GM23338 (cell line): ENCODE data around the gene ANO7. TPM values are rescaled to one million over a fixed set of nuclear protein-coding genes. Genes with fewer than 3 reads are reported as not detected.

Experiments
- ATAC-seq: fragments of 200-7000 bp; cut with Tn5 transposase; 3 replicates; pipeline ENCODE4 v1.9.1; 2020
- DNase-seq: peaks from one replicate; pipeline ENCODE4 v3.0.0-alpha.2; 2015; ENCODE audit warnings: low spot score
- H2AFZ ChIP-seq: fragments of 200-600 bp; sonication (generic); 2 replicates; pipeline ENCODE4 v1.8.0; 2016; ENCODE audit warnings: antibody characterized with exemption, mild to moderate bottlenecking, moderate library complexity
- H3F3A ChIP-seq: fragments of 200-600 bp; sonication (generic); replicated peaks from 2 replicates; pipeline ENCODE4 v1.8.0; 2017; ENCODE audit warnings: antibody characterized with exemption, mixed run types, low read depth
- H3K27ac ChIP-seq: fragments of 200-600 bp; sonication (generic); 2 replicates; pipeline ENCODE4 v1.6.1; 2016; ENCODE audit warnings: low read depth
- H3K27me3 ChIP-seq: fragments of 200-600 bp; sonication (generic); 2 replicates; pipeline ENCODE4 v1.8.0; 2016; ENCODE audit warnings: mild to moderate bottlenecking, mixed run types, moderate library complexity; ENCODE audit not compliant: insufficient read depth
- H3K36me3 ChIP-seq: fragments of 200-600 bp; sonication (generic); 2 replicates; pipeline ENCODE4 v1.8.0; 2016; ENCODE audit warnings: mild to moderate bottlenecking; ENCODE audit not compliant: insufficient read depth
- H3K4me1 ChIP-seq: fragments of 200-600 bp; sonication (generic); 2 replicates; pipeline ENCODE4 v1.8.0; 2016; ENCODE audit warnings: mild to moderate bottlenecking, moderate library complexity; ENCODE audit not compliant: insufficient read depth
- H3K4me2 ChIP-seq: fragments of 200-600 bp; sonication (generic); 2 replicates; pipeline ENCODE4 v1.7.1; 2017; ENCODE audit warnings: mixed run types
- H3K4me3 ChIP-seq: fragments of 200-600 bp; sonication (generic); 2 replicates; pipeline ENCODE4 v1.6.1; 2016; ENCODE audit warnings: mixed run types
- H3K79me2 ChIP-seq: fragments of 200-600 bp; sonication (generic); replicated peaks from 2 replicates; pipeline ENCODE4 v1.8.0; 2017; ENCODE audit warnings: mild to moderate bottlenecking; ENCODE audit not compliant: insufficient read depth
- H3K9me2 ChIP-seq: fragments of 200-600 bp; sonication (generic); 2 replicates; pipeline ENCODE4 v1.8.0; 2017; ENCODE audit not compliant: insufficient read depth
- H4K20me1 ChIP-seq: fragments of 200-600 bp; sonication (generic); replicated peaks from 2 replicates; pipeline ENCODE4 v1.8.0; 2017; ENCODE audit warnings: mild to moderate bottlenecking; ENCODE audit not compliant: insufficient read depth
- H3K27ac Mint-ChIP-seq: 2 replicates; pipeline ENCODE4 v1.8.0; 2020; ENCODE audit warnings: inconsistent platforms, mild to moderate bottlenecking, moderate library complexity, mixed read lengths
- H3K27me3 Mint-ChIP-seq: 3 replicates; pipeline ENCODE4 v1.8.0; 2022; ENCODE audit warnings: low read depth, mild to moderate bottlenecking, moderate library complexity, mixed read lengths, inconsistent platforms; ENCODE audit not compliant: insufficient read depth, poor library complexity
- H3K36me3 Mint-ChIP-seq: 3 replicates; pipeline ENCODE4 v1.8.0; 2021; ENCODE audit warnings: low read depth, mild to moderate bottlenecking, inconsistent platforms, moderate library complexity, mixed read lengths
- H3K4me1 Mint-ChIP-seq: 3 replicates; pipeline ENCODE4 v1.8.0; 2020; ENCODE audit warnings: mild to moderate bottlenecking, inconsistent platforms, mixed read lengths
- H3K4me3 Mint-ChIP-seq: 3 replicates; pipeline ENCODE4 v1.8.0; 2021; ENCODE audit warnings: moderate library complexity, mild to moderate bottlenecking, inconsistent platforms, mixed read lengths
- H3K9me3 Mint-ChIP-seq: 3 replicates; pipeline ENCODE4 v1.8.0; 2020; ENCODE audit warnings: moderate library complexity, mild to moderate bottlenecking, inconsistent platforms, mixed read lengths
- CREB1 ChIP-seq: fragments of 250-450 bp; sonication (Bioruptor Pico); IDR thresholded peaks from 2 replicates; pipeline ENCODE4 v1.5.0; 2020; ENCODE audit warnings: low read depth, mild to moderate bottlenecking, moderate library complexity
- CTCF ChIP-seq, 2 experiments: fragments of 200-600 bp in 1 of 2; sonication (generic) in 1 of 2; conservative IDR thresholded peaks; 2 replicates each; pipeline versions ENCODE4 v1.5.1 to v1.6.1; 2016 to 2017; ENCODE audit warnings: antibody characterized with exemption in 2 of 2, low read depth in 2 of 2, mild to moderate bottlenecking in 2 of 2, moderate library complexity in 1 of 2
- EZH2 ChIP-seq: fragments of 200-600 bp; sonication (generic); IDR thresholded peaks from one replicate; pipeline ENCODE4 v1.8.0; 2017; ENCODE audit warnings: antibody characterized with exemption, mild to moderate bottlenecking, low read depth; ENCODE audit not compliant: unreplicated experiment
- EZH2phosphoT487 ChIP-seq: fragments of 200-600 bp; sonication (generic); IDR thresholded peaks from one replicate; pipeline ENCODE4 v1.8.1; 2018; ENCODE audit warnings: antibody characterized with exemption; ENCODE audit not compliant: unreplicated experiment
- JUNB ChIP-seq: IDR thresholded peaks from one replicate; pipeline ENCODE4 v1.6.1; 2016; ENCODE audit warnings: antibody characterized with exemption; ENCODE audit not compliant: unreplicated experiment
- NANOG ChIP-seq: IDR thresholded peaks from 2 replicates; pipeline ENCODE4 v1.6.1; 2016; ENCODE audit warnings: antibody characterized with exemption, borderline replicate concordance
- POLR2AphosphoS5 ChIP-seq: IDR thresholded peaks from 2 replicates; pipeline ENCODE4 v1.6.1; 2016; ENCODE audit warnings: antibody characterized with exemption, low read depth
- REST ChIP-seq: IDR thresholded peaks from one replicate; pipeline ENCODE4 v1.6.1; 2018; ENCODE audit warnings: antibody characterized with exemption; ENCODE audit not compliant: unreplicated experiment
- STAT1 ChIP-seq: IDR thresholded peaks from one replicate; pipeline ENCODE4 v1.6.1; 2016; ENCODE audit warnings: antibody characterized with exemption; ENCODE audit not compliant: unreplicated experiment
- ZNF114 ChIP-seq: fragments of 250-450 bp; sonication (Bioruptor Pico); IDR thresholded peaks from 2 replicates; pipeline ENCODE4 v1.5.0; 2020; ENCODE audit warnings: mild to moderate bottlenecking, moderate library complexity
- ZNF331 ChIP-seq: fragments of 250-450 bp; sonication (Bioruptor Pico); IDR thresholded peaks from 2 replicates; pipeline ENCODE4 v1.5.0; 2020; ENCODE audit warnings: low read depth, mild to moderate bottlenecking, moderate library complexity
- ZNF462 ChIP-seq: fragments of 250-450 bp; sonication (Bioruptor Pico); IDR thresholded peaks from 2 replicates; pipeline ENCODE4 v1.5.0; 2020; ENCODE audit warnings: mild to moderate bottlenecking, moderate library complexity
- polyA plus RNA-seq: library from polyadenylated mRNA; unstranded; fragments of >200 nt; fragmentation: Nextera tagmentation; extraction: Ambion mirVana; gene quantifications from 2 replicates; pipeline ENCODE4 v1.2.1, GENCODE V29; 2016
- total RNA-seq: library from RNA; depleted of rRNA; stranded (reverse); fragments of >200 nt; shearing (Covaris generic); gene quantifications from 2 replicates; pipeline ENCODE4 v1.2.3, GENCODE V29; 2014

ANO7 gene
- total and polyA plus RNA-seq, 2 experiments from 2014 or later = 3.6 to 5.1 TPM

- H3K27ac Mint-ChIP-seq = no peak overlapping the region
- H4K20me1 ChIP-seq = no peaks in the 10 kb centered on the region
- no peak overlapping the region for H3K4me2 ChIP-seq
- peaks cover 5% of the 10 kb centered on the region for H3K27me3 Mint-ChIP-seq
- no peaks in the 10 kb centered on the region for H3K27me3 ChIP-seq
- H3K9me3 Mint-ChIP-seq = no peaks in the 10 kb centered on the region
- H3K36me3 Mint-ChIP-seq = peaks cover under 1% of the 10 kb centered on the region; the same call in 1 of the 3 replicates
- no peaks in the 10 kb centered on the region for H3K36me3 ChIP-seq
- no peak overlapping the region for H3K4me3 ChIP-seq
- H3K9me2 ChIP-seq = no peaks in the 10 kb centered on the region
- H3K79me2 ChIP-seq = no peaks in the 10 kb centered on the region
- no peak overlapping the region for H3K4me3 Mint-ChIP-seq
- H3K27ac ChIP-seq = no peak overlapping the region
- ATAC-seq (peak; percentile 100), DNase-seq (peak; percentile 93)
- H2AFZ ChIP-seq = no peak overlapping the region
- peaks cover 13% of the 10 kb centered on the region; the same call in 2 of the 3 replicates for H3K4me1 Mint-ChIP-seq
- no peaks in the 10 kb centered on the region for H3K4me1 ChIP-seq
- TF ChIP-seq CREB1 (CRISPR knock-in tag) (0 out of 2 replicates have a peak, but pooled peaks have one; percentile 8), ZNF331 (no peak), CTCF (conservative IDR thresholded peaks at IDR 0.05; ENCODE audit: low read depth in 2 of 2) (peak; percentile 50 to 66)
- H3F3A ChIP-seq = no peaks in the 10 kb centered on the region
Observed at GRCh38 chr2:241180495-241180894, 8.0 kb upstream of the ANO7 start.

- no peaks in the 10 kb centered on the region for H3K36me3 Mint-ChIP-seq
- DNase-seq = no peak
- H3K4me1 Mint-ChIP-seq = peaks cover 16% of the 10 kb centered on the region
- no peak overlapping the region for H2AFZ ChIP-seq
- no peak overlapping the region for H3K27ac Mint-ChIP-seq
- no peak overlapping the region for H3K4me2 ChIP-seq
- H3K4me1 ChIP-seq = no peaks in the 10 kb centered on the region
- no peak overlapping the region for H3K4me3 ChIP-seq
- no peaks in the 10 kb centered on the region for H3F3A ChIP-seq
- no peaks in the 10 kb centered on the region for H3K27me3 ChIP-seq
- H3K27ac ChIP-seq = no peak overlapping the region
- peaks cover 7% of the 10 kb centered on the region for H3K27me3 Mint-ChIP-seq
- no peak overlapping the region for H3K4me3 Mint-ChIP-seq
- H4K20me1 ChIP-seq = no peaks in the 10 kb centered on the region
- ATAC-seq = no peak
- H3K79me2 ChIP-seq = no peaks in the 10 kb centered on the region
- no peaks in the 10 kb centered on the region for H3K9me3 Mint-ChIP-seq
- no peaks in the 10 kb centered on the region for H3K9me2 ChIP-seq
- no peaks in the 10 kb centered on the region for H3K36me3 ChIP-seq
- TF ChIP-seq ZNF462 (CRISPR knock-in tag) = no peak
- TF ChIP-seq POLR2AphosphoS5 = no peak
- TF ChIP-seq ZNF114 (CRISPR knock-in tag) = no peak
- TF ChIP-seq CREB1 (CRISPR knock-in tag) = no peak
- no peak for TF ChIP-seq EZH2
- TF ChIP-seq JUNB = no peak
- no peak for TF ChIP-seq STAT1
- no peak for TF ChIP-seq EZH2phosphoT487
- no peak for TF ChIP-seq NANOG
- no peak for TF ChIP-seq REST
Observed at GRCh38 chr2:241182126-241182525, 6.4 kb upstream of the ANO7 start.
